Right renal pelvis (tissue), 4 donors: ENCODE data around the gene RRN3. TPM values are rescaled to one million over a fixed set of nuclear protein-coding genes. Genes with fewer than 3 reads are reported as not detected.
"Not testable (repeated sequence)": the region's sequence is repeated elsewhere in the genome, so short reads cannot be mapped to it uniquely, and the experiment has no call there.

Experiments
- DNase-seq, 4 donors: peaks; one replicate each; pipeline ENCODE4 v3.0.0-alpha.2; 2013; ENCODE audit warnings: low read depth in 4 of 4, low spot score in 3 of 4, missing footprints in 1 of 4
- polyA plus RNA-seq, 4 donors: library from polyadenylated mRNA; unstranded; fragments of 120-200 nt; gene quantifications; one replicate each; pipeline ENCODE4 v1.2.1, GENCODE V29; 2013; ENCODE audit not compliant: insufficient read length in 4 of 4

RRN3 gene
- polyA plus RNA-seq, 4 donors = 36.8 to 46.5 (median 41.9) TPM

DNA sequence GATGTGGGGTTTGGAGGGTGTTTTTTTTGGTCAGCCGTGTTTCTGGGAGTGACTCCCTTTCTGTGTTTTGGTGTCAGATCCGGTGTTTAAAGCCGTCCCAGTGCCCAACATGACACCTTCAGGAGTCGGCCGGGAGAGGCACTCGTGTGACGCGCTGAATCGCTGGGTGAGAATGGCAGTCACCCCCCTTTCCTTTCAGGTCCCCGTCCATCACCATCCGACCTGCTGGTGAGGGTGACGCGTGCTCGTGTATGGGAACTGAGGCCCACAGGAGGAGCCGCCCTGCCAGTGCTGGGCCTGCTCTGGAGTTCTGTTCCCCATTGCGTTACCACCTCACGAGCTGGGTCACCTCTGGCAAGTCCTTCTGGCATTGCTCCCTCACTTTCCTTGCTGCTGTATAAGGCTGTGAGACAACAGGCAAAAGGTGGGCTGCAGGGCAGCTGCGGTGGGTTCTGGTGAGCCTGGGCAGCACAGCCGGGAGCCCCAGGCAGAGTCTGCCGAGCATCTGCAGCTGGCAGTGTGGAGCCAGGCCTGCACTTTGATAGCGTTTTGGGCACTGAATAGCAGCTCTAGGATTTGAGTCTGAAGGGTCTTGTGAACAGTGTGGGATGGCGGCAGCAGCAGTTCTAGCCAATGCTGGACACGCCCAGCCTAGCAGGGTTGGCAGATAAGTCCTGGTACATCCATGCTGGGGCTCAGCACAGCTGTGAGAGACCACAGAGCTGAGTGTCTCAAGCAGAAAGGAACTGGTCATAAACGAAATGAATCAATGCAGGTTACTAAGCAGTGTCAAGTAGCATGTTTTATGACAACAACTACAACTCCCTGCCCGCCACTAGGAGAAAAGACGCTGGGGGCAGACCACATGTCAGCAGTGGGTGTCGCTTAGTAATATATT lies 65.0 kb downstream of the RRN3 start:
- not testable (repeated sequence) for DNase-seq

DNA sequence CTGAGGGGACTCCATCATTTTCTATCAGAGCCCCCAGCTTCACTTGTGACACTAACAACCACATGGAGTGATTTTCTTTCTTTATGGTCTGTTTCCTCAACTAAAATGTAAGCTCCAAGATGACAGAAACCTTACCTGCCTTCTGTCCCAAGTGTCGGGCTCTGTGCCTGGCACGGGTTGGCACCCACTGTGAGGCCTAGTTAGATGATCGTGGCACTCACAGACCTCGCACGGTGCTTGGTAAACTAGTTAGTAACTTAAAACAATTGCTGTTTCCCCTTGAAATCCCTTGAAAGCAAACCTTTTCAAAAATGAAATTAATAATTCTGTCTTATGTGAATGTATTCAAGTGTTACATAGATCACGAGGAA lies 65.7 kb downstream of the RRN3 start:
- not testable (repeated sequence) for DNase-seq

GRCh38 chr16:15027503-15028344 lies 66.3 kb downstream of the RRN3 start:
- DNase-seq = not testable (repeated sequence)

DNA sequence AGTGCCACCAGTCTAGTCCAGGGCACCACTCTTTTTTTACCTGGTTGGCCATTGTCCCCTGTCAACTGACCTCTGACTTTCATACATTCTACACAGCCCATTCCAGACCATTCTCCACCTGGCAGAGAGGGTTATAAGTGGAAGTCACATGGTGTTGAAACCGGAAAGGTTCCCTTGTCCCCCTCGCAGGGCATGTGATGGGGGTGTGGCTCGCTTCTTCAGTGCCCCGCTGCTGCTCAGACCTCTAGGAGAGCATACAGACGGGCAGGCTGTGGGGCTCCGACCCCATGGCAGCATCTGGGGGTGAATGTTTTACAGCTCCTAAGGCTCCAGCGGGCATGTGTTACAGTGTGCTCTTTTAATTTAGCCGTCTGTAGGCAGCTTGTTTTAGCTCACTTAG lies 67.0 kb downstream of the RRN3 start:
- not testable (repeated sequence) for DNase-seq

DNA sequence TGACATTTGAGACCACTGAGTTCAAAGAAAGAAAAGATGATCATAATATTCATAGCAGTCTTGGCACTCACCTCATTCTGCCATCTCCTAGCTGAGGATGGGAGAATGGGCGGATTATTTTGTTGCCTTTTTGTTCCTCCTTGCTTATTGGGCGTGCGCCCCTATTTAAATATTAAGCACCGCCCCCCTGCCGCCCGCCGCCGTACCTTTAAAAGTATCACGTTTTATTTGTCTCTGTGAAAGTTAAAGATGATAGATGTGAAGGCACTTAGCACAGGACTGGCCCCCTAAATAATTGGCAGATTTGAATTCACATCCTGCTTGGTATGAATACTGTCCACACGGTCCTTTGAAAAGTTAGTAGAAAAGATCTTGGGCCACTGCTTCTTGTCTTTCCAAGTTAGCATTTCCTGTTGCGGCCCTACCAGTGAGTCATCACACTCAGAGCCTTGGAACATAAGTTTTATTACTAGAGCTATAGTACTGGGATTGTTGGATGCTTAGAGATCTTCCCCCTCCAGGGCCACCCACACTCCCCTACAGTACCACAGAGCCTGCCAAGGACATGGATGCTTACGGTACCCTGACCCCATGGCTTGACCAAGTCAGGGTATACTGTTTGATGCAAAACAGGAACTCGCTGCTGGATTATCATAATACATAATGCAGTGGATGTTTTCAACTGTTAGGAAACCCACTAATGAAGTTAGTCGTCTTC lies 68.7 kb downstream of the RRN3 start:
- DNase-seq = not testable (repeated sequence)

- not testable (repeated sequence) for DNase-seq
Observed at GRCh38 chr16:15024858-15025199, 69.2 kb downstream of the RRN3 start.

DNA sequence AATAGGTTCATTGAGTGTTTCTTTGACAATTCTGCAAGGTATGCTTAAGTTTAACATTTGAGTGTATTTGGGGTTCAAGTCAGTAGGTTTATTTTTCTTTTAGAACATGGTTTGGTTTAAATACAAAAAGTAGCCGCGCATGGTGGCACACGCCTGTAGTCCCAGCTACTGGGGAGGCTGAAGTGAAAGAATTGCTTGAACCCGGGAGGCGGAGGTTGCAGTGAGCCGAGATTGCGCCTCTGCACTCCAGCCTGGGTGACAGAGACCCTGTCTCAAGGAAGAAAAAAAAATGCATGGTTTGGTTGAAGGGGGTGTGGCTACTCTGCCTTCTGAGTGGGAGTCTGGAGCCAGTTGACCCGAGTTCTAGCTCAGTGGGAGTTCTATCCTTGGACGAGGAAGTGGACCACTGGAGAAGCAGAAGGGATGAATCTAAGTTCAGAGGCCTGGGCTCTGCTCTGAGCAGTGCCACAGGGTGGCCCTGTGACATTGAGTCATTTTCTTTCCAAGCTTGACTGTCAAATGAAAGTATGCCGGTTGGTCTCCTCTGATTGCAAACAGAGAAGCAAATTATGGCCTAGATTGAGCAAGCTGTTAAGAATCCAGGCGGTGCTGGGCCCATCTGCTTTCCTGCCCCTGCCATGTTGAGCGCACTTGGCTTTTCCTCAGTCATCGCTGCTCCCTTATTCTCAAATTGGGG lies 70.5 kb downstream of the RRN3 start:
- DNase-seq = not testable (repeated sequence)

GRCh38 chr16:15022194-15022593 lies 71.9 kb downstream of the RRN3 start:
- DNase-seq = not testable (repeated sequence)

GRCh38 chr16:15021429-15021828 lies 72.6 kb downstream of the RRN3 start:
- not testable (repeated sequence) for DNase-seq

GRCh38 chr16:15016951-15017580 lies 77.0 kb downstream of the RRN3 start:
- DNase-seq = not testable (repeated sequence)

DNA sequence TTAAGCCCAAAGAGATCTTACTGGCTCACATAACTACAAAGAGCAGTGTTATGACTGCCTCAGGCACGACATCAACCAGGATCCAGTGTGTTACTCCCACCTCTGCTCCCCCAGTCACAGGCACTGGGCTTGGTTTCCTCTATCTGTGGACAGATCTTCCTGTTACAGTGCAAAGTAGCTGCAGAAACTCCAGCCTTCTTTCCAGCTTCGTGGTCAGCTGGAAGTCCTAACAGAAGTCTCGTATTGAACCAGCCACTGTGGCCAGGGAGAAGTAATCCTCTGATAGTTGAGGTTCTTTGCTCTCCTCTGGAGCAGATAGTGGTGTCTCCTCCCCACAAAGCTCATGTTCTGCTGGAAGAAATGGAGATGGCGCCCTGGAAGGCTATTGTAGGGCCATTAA lies 77.7 kb downstream of the RRN3 start:
- not testable (repeated sequence) for DNase-seq

GRCh38 chr16:15015671-15016070 lies 78.4 kb downstream of the RRN3 start:
- not testable (repeated sequence) for DNase-seq

DNA sequence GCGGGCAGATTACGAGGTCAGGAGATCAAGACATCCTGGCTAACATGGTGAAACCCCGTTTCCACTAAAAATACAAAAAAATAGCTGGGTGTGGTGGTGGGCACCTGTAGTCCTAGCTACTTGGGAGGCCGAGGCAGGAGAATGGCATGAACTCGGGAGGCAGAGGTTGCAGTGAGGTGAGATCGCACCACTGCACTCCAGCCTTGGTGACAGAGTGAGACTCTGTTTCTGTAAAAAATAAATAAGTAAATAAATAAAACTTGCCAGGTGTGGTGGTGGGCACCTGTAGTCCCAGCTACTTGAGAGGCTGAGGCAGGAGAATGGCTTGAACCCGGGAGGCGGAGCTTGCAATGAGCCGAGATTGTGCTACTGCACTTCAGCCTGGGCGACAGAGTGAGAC lies 81.1 kb downstream of the RRN3 start:
- not testable (repeated sequence) for DNase-seq

Other genes with a start within 250 kb of the RRN3 start
- gene NPIPA1, start 156.8 kb downstream of the RRN3 start, polyA plus RNA-seq = 100 to 1,000 TPM in 3 of 4 donors, 10 to 100 TPM in 1; 94.8 to 142 (median 119) TPM
- 100 to 1,000 TPM in 3 of 4 donors, 10 to 100 TPM in 1; 97.9 to 103 (median 101) TPM for gene PDXDC1, start 119.2 kb downstream of the RRN3 start, polyA plus RNA-seq
- gene NTAN1, start 38.2 kb downstream of the RRN3 start, polyA plus RNA-seq = 10 to 100 TPM; 39.0 to 51.1 (median 49.1) TPM